ENCODE data around the gene CYB5A.
A peak's percentile ranks its signal among the peaks of the same experiment; 100 is the strongest.

Gene CYB5A

DNA sequence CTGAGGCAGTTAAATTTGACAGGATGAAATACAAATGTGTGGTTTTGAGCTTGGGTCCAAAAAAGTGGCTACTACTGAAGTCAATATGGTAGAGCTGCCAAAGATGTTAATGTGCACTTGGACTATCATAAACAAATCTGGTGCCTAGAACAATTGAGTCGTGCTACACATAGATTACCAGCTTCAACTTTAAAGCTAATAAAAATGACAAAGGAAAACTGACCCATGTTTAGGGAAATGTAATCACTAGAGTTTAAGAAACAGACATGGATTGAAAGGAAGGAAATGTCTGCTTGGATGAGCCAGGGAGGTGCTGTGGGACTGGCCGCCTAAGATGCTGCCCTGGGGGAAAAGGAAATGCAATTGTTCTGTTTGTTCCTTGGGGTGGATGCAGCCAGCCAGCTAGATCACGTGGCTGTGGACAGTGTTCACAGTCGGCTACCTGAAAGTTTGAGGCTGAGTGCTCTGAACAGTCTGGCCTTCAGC, 36.6 kb downstream of the CYB5A start:
- no peak for DNase-seq (ENCODE audit: low spot score)
- TF ChIP-seq, protein P1, sequence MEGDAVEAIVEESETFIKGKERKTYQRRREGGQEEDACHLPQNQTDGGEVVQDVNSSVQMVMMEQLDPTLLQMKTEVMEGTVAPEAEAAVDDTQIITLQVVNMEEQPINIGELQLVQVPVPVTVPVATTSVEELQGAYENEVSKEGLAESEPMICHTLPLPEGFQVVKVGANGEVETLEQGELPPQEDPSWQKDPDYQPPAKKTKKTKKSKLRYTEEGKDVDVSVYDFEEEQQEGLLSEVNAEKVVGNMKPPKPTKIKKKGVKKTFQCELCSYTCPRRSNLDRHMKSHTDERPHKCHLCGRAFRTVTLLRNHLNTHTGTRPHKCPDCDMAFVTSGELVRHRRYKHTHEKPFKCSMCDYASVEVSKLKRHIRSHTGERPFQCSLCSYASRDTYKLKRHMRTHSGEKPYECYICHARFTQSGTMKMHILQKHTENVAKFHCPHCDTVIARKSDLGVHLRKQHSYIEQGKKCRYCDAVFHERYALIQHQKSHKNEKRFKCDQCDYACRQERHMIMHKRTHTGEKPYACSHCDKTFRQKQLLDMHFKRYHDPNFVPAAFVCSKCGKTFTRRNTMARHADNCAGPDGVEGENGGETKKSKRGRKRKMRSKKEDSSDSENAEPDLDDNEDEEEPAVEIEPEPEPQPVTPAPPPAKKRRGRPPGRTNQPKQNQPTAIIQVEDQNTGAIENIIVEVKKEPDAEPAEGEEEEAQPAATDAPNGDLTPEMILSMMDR (IDR thresholded peaks at IDR 0.05; ENCODE audit: borderline replicate concordance, control extremely low read depth, extremely low read depth, insufficient read depth, missing control alignments): no peak
- in situ Hi-C loops (cut with MboI; ENCODE audit: low sequenced_read_pairs, unreplicated experiment): no loop called here

DNA sequence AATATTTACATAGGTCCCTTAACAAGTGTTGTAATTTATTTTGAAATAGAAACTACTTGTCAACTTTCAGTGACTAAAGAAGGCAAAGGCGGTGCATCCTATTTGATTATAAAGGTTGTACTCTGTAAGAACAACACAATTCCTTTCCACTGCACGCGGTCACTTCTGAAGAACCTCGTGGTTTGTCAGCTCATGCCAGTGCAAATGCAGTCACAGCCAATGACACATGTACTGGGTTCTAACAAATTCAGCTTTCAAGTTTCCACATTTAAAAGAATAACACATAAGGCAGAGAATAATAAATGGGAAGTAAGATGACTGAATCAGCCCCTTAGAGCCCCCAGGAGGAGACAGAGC, 39.7 kb downstream of the CYB5A start:
- no peak for DNase-seq (ENCODE audit: low spot score)
- in situ Hi-C loops (cut with MboI; ENCODE audit: low sequenced_read_pairs, unreplicated experiment): no loop called here
- TF ChIP-seq, protein P1 (IDR thresholded peaks at IDR 0.05; ENCODE audit: borderline replicate concordance, control extremely low read depth, extremely low read depth, insufficient read depth, missing control alignments): no peak

DNA sequence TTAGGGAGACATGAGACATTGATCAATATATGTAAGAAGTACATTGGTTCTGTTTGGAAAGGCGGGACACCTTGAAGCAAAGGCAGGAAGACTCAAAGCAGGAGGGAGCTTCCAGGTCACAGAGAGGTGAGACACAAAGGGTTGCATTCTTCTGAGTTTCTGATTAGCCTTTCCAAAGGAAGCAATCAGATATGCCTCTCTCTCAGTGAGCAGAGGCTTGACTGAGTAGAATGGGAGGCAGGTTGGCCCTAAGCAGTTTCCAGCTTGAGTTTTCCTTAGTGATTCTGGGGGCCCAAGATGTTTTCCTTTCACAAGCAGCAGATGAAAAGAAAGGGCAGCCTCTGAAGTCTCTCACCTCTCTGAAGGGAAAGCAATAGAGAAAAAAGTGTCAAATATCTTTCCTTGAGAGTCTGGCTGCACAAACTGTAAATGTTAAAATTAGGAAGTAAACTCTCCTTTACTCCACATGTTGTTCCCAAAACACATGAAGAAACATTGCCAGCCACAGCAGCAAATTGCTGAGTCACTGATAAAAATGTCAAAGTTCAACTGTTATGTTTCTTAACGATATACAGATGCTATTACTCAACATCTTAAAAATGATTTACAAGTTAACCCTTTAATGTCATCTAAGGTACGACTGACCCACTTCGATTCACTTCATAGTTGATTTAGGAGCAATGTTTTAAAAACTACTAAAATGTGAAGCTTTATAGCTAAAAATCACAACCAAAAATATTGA, 40.3 kb downstream of the CYB5A start:
- in situ Hi-C loops (cut with MboI; ENCODE audit: low sequenced_read_pairs, unreplicated experiment): no loop called here
- TF ChIP-seq, protein P1 (IDR thresholded peaks at IDR 0.05; ENCODE audit: borderline replicate concordance, control extremely low read depth, extremely low read depth, insufficient read depth, missing control alignments): no peak
- DNase-seq (ENCODE audit: low spot score): no peak

DNA sequence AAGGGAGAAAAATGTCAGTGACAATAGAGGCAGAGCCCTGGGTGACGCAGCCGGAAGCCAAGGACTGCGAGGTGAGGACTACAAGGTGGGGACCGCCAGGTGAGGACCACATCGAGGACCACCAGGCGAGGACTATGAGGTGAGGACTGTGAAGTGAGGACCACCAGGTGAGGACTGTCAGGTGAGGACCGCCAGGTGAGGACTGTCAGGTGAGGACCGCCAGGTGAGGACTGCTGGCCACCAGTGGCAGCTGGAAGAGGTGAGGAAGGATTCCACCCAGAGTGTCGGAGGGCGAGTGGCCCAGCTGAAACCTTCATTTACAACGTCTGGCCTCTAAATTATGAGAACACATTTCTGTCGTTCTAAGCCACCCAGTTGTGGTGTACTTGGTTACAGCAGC, 41.6 kb downstream of the CYB5A start:
- in situ Hi-C loops (cut with MboI; ENCODE audit: low sequenced_read_pairs, unreplicated experiment): no loop called here
- TF ChIP-seq, protein P1 (IDR thresholded peaks at IDR 0.05; ENCODE audit: borderline replicate concordance, control extremely low read depth, extremely low read depth, insufficient read depth, missing control alignments): no peak
- no peak for DNase-seq (ENCODE audit: low spot score)

DNA sequence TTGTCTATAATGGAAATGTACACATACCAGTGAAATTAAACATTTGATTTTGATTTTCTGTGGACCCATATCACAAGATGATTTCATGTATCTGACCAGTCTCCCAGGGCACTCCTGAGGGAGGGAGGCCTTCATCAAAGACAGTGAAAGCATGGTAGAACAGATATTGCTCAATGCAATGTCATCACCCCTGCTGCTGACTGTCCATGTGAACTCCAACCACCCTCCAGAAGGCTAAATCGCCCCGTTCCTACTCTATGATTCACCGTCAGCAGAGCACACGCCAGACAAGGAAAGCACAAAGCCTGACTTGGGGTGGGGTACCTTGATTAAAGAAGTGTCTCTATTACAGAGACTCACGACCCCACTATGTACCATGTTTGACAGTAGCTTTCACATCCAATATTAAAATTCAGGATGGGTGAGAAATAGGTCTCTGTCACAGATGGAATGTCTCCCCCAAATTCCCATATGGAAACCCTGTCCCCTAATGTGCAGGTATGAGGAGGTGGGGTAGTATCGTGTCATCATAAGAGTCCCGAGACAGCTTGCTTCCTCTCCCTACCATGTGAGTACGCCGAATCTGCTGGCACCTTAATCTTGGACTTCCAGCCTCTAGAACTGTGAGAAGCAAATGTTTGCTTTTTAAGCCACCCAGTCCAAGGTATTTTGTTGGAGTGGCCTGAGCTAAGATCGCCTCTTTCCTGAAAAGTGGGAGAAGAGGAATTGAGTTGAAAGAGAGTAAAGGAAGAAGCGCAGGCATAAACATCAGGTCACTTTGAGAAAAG, 42.4 kb downstream of the CYB5A start:
- in situ Hi-C loops (cut with MboI; ENCODE audit: low sequenced_read_pairs, unreplicated experiment): no loop called here
- TF ChIP-seq, protein P1 (IDR thresholded peaks at IDR 0.05; ENCODE audit: borderline replicate concordance, control extremely low read depth, extremely low read depth, insufficient read depth, missing control alignments): no peak
- no peak for DNase-seq (ENCODE audit: low spot score)

DNA sequence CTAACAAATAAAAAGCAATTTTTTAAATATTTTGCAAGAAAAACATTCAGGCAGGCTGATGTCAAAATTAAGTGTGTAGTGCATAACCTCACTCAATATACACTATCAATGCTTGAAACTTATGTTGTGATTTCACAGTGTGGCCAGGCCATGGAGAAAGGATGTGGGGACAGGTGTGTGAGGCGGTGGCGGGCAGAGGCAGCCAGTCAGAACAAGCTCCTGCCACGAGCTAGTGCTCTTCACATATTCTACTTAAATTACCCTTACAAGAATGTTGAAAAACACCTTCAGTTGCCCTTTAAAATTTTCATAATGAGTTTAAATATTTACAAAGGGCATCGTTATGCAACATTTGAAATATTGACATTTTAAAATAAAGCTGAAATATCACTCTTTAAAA, 43.2 kb downstream of the CYB5A start:
- peak; percentile 40 for DNase-seq (ENCODE audit: low spot score)
- TF ChIP-seq, protein P1 (IDR thresholded peaks at IDR 0.05; ENCODE audit: borderline replicate concordance, control extremely low read depth, extremely low read depth, insufficient read depth, missing control alignments): no peak
- in situ Hi-C loops (cut with MboI; ENCODE audit: low sequenced_read_pairs, unreplicated experiment): no loop called here
